NK-92 (cell line): ENCODE measurements around the gene SLC6A15.

ENCODE experiments used
- DNase-seq: peaks from one replicate; lab custom pipeline; 2025; ENCODE audit not compliant: unreplicated experiment; lab: John Stamatoyannopoulos, UW

SLC6A15 gene

DNA sequence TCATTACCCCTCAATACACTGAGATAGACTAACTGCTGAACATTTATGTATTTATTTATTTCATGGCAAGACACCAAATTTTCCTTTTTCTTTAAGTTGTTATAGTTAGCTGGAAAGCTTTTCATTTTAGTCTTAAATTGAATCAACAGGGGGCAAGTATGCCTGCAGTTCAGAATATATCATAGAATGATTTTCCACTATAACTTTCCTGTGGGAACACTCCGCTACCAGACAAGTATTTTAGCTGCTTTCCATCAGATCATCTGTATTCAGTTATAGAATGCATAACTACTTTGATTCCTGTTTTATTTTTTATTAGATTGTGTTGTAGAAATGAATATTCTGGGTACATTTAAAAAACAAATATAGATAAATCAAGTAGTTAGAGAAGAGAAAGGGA is 102.0 kb downstream of the SLC6A15 start:
- no peak for DNase-seq
